ENCODE results near the gene CGB1. TPM values are rescaled to one million over a fixed set of nuclear protein-coding genes. Genes with fewer than 3 reads are reported as not detected.
A peak's percentile ranks its signal among the peaks of the same experiment; 100 is the strongest.
"Not testable (repeated sequence)": the region's sequence is repeated elsewhere in the genome, so short reads cannot be mapped to it uniquely, and the experiment has no call there.

The CGB1 gene
- total RNA-seq, 1 experiment from 2014 or later = not detected

GRCh38 chr19:49057636-49058234 is 21.0 kb upstream of the CGB1 start, which contains the start of gene CGB7:
Gene CGB7, minus strand, starts transcription at chr19:49057749. Its CDS starts 2,374 bp downstream, at chr19:49055375.
- peak; percentile 87 for DNase-seq
- H3K36me3 Mint-ChIP-seq (ENCODE audit: insufficient read depth, unreplicated experiment) = peaks cover 37% of the 10 kb centered on the region
- peak within 1 kb of the TSS; percentile 95 for H3K4me3 Mint-ChIP-seq (ENCODE audit: low read depth, unreplicated experiment)
- BruUV-seq (replicated peaks) = no TSS peak
- TF ChIP-seq CTCF (IDR thresholded peaks at IDR 0.05; ENCODE audit: unreplicated experiment) = no peak
- intact Hi-C loops (cut with micrococcal nuclease; ENCODE audit: unreplicated experiment) = no loop called here
- H3K27ac Mint-ChIP-seq (ENCODE audit: unreplicated experiment) = peak within 1 kb of the TSS; percentile 58
- peaks cover 16% of the 10 kb centered on the region for H3K27me3 Mint-ChIP-seq (ENCODE audit: unreplicated experiment)
- peaks cover 20% of the 10 kb centered on the region for H3K4me1 Mint-ChIP-seq (ENCODE audit: low read depth, unreplicated experiment)
- CTCF ChIA-PET = interaction anchor here (0.5 to 1.5 kb wide), 3 partner anchors 39 to 101 kb away, joined by 4 to 5 read pairs (median 4); partner anchors contain the start of gene RUVBL2
- H3K9me3 Mint-ChIP-seq (ENCODE audit: low read depth, unreplicated experiment) = no peaks in the 10 kb centered on the region

GRCh38 chr19:49056902-49057596 is 20.4 kb upstream of the CGB1 start:
- peak overlapping the region; percentile 58 for H3K27ac Mint-ChIP-seq (ENCODE audit: unreplicated experiment)
- H3K4me3 Mint-ChIP-seq (ENCODE audit: low read depth, unreplicated experiment) = peak overlapping the region; percentile 95
- peaks cover 16% of the 10 kb centered on the region for H3K27me3 Mint-ChIP-seq (ENCODE audit: unreplicated experiment)
- intact Hi-C loops (cut with micrococcal nuclease; ENCODE audit: unreplicated experiment); H3K9me3 Mint-ChIP-seq (ENCODE audit: low read depth, unreplicated experiment); BruUV-seq (replicated peaks); DNase-seq: not testable (repeated sequence)
- peaks cover 37% of the 10 kb centered on the region for H3K36me3 Mint-ChIP-seq (ENCODE audit: insufficient read depth, unreplicated experiment)
- peaks cover 20% of the 10 kb centered on the region for H3K4me1 Mint-ChIP-seq (ENCODE audit: low read depth, unreplicated experiment)
- CTCF ChIA-PET = interaction anchor here (0.6 to 1.6 kb wide), 9 partner anchors 17 to 142 kb away, joined by 3 to 10 read pairs (median 5); partner anchors contain the start of genes GYS1 and RUVBL2

GRCh38 chr19:49056101-49056901 is 19.6 kb upstream of the CGB1 start:
- Mint-ChIP-seq H3K27ac (ENCODE audit: unreplicated experiment) (no peak overlapping the region), H3K4me3 (ENCODE audit: low read depth, unreplicated experiment) (peak overlapping the region; percentile 95)
- BruUV-seq (replicated peaks) = TSS peak; percentile 38

GRCh38 chr19:49050376-49051033 is 13.8 kb upstream of the CGB1 start:
- H3K9me3 Mint-ChIP-seq (ENCODE audit: low read depth, unreplicated experiment); intact Hi-C loops (cut with micrococcal nuclease; ENCODE audit: unreplicated experiment); BruUV-seq (replicated peaks); H3K27me3 Mint-ChIP-seq (ENCODE audit: unreplicated experiment); H3K36me3 Mint-ChIP-seq (ENCODE audit: insufficient read depth, unreplicated experiment); CTCF ChIA-PET: not testable (repeated sequence)
- Mint-ChIP-seq H3K4me1 (ENCODE audit: low read depth, unreplicated experiment) (peaks cover 16% of the 10 kb centered on the region), H3K27ac (ENCODE audit: unreplicated experiment) (peak overlapping the region; percentile 42), H3K4me3 (ENCODE audit: low read depth, unreplicated experiment) (peak overlapping the region; percentile 7)
- DNase-seq = peak; percentile 78

More at GRCh38 chr19:49056101-49056901, 19.6 kb upstream of the CGB1 start:
- H3K4me1 Mint-ChIP-seq (ENCODE audit: low read depth, unreplicated experiment) = peaks cover 20% of the 10 kb centered on the region
- peaks cover 37% of the 10 kb centered on the region for H3K36me3 Mint-ChIP-seq (ENCODE audit: insufficient read depth, unreplicated experiment)
- CTCF ChIA-PET = interaction anchor here (0.5 to 1.6 kb wide), 12 partner anchors 17 to 160 kb away, joined by 3 to 10 read pairs (median 5); partner anchors contain the start of genes GYS1 and RUVBL2
- H3K27me3 Mint-ChIP-seq (ENCODE audit: unreplicated experiment) = peaks cover 16% of the 10 kb centered on the region
- TF ChIP-seq CTCF (IDR thresholded peaks at IDR 0.05; ENCODE audit: unreplicated experiment) = peak; percentile 53
- DNase-seq = peak; percentile 85
- H3K9me3 Mint-ChIP-seq (ENCODE audit: low read depth, unreplicated experiment) = no peaks in the 10 kb centered on the region
- intact Hi-C loops (cut with micrococcal nuclease; ENCODE audit: unreplicated experiment) = no loop called here

GRCh38 chr19:49049834-49050233 is 13.1 kb upstream of the CGB1 start:
- DNase-seq; H3K27me3 Mint-ChIP-seq (ENCODE audit: unreplicated experiment); H3K27ac Mint-ChIP-seq (ENCODE audit: unreplicated experiment); H3K36me3 Mint-ChIP-seq (ENCODE audit: insufficient read depth, unreplicated experiment); CTCF ChIA-PET; intact Hi-C loops (cut with micrococcal nuclease; ENCODE audit: unreplicated experiment); H3K4me3 Mint-ChIP-seq (ENCODE audit: low read depth, unreplicated experiment); H3K9me3 Mint-ChIP-seq (ENCODE audit: low read depth, unreplicated experiment): not testable (repeated sequence)
- TSS peak; percentile 96 for BruUV-seq (replicated peaks)
- peaks cover 16% of the 10 kb centered on the region for H3K4me1 Mint-ChIP-seq (ENCODE audit: low read depth, unreplicated experiment)

GRCh38 chr19:49049011-49049410 is 12.3 kb upstream of the CGB1 start, which contains the start of gene CGB8:
Gene CGB8, minus strand, starts transcription at chr19:49049111. Its CDS starts 372 bp downstream, at chr19:49048739.
- H3K36me3 Mint-ChIP-seq (ENCODE audit: insufficient read depth, unreplicated experiment); BruUV-seq (replicated peaks); H3K27me3 Mint-ChIP-seq (ENCODE audit: unreplicated experiment); H3K9me3 Mint-ChIP-seq (ENCODE audit: low read depth, unreplicated experiment); CTCF ChIA-PET; intact Hi-C loops (cut with micrococcal nuclease; ENCODE audit: unreplicated experiment); DNase-seq; H3K4me3 Mint-ChIP-seq (ENCODE audit: low read depth, unreplicated experiment); H3K27ac Mint-ChIP-seq (ENCODE audit: unreplicated experiment): not testable (repeated sequence)
- H3K4me1 Mint-ChIP-seq (ENCODE audit: low read depth, unreplicated experiment) = peaks cover 16% of the 10 kb centered on the region

- H3K27ac Mint-ChIP-seq (ENCODE audit: unreplicated experiment); DNase-seq; CTCF ChIA-PET; H3K27me3 Mint-ChIP-seq (ENCODE audit: unreplicated experiment); H3K4me3 Mint-ChIP-seq (ENCODE audit: low read depth, unreplicated experiment); intact Hi-C loops (cut with micrococcal nuclease; ENCODE audit: unreplicated experiment); H3K9me3 Mint-ChIP-seq (ENCODE audit: low read depth, unreplicated experiment); BruUV-seq (replicated peaks): not testable (repeated sequence)
- peaks cover 26% of the 10 kb centered on the region for H3K4me1 Mint-ChIP-seq (ENCODE audit: low read depth, unreplicated experiment)
- H3K36me3 Mint-ChIP-seq (ENCODE audit: insufficient read depth, unreplicated experiment) = peaks cover 10% of the 10 kb centered on the region
Observed at GRCh38 chr19:49043548-49043947, 6.9 kb upstream of the CGB1 start, which contains the start of gene CGB5. Gene CGB5, plus strand, starts transcription at chr19:49043848. Its CDS starts 362 bp downstream, at chr19:49044210.

Data from Calu3 (cell line).